ENCODE measurements around the gene DPF1. TPM values are rescaled to one million over a fixed set of nuclear protein-coding genes. Genes with fewer than 3 reads are reported as not detected.

The DPF1 gene
- total and polyA plus RNA-seq, 2 donors (not counting 1 experiment from before 2014, with no cell fraction given), result 0.50 to 1.6 TPM

DNA sequence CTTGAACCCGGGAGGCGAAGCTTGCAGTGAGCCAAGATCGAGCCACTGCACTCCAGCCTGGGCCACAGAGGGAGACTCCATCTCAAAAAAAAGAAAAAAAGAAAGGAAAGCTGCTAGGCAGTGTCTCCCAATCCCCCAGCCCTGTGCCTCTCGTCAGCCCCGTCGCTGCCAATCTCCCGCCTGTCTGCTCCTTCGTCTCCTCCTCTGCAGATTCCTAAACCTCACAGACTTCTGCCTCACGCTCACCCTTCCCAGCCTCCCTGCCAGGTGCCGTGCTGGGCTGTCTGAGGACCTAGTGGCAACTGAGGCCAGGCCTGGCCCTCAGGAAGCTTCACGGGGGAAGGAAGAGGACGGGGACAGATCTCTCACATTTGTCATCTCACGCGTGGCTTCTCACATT, 21.5 kb downstream of the DPF1 start:
- no peak overlapping the region for H3K27ac ChIP-seq (ENCODE audit: insufficient read depth, low read length)
- no peak for DNase-seq (ENCODE audit: low read depth in 2 of 2)
- no peaks in the 10 kb centered on the region for H3K4me1 ChIP-seq (ENCODE audit: control insufficient read depth, extremely low read depth, insufficient read depth, low read length)
- no peak for TF ChIP-seq EZH2 (IDR thresholded peaks at IDR 0.05; ENCODE audit: low read length, missing control alignments)
- TF ChIP-seq, protein P1, sequence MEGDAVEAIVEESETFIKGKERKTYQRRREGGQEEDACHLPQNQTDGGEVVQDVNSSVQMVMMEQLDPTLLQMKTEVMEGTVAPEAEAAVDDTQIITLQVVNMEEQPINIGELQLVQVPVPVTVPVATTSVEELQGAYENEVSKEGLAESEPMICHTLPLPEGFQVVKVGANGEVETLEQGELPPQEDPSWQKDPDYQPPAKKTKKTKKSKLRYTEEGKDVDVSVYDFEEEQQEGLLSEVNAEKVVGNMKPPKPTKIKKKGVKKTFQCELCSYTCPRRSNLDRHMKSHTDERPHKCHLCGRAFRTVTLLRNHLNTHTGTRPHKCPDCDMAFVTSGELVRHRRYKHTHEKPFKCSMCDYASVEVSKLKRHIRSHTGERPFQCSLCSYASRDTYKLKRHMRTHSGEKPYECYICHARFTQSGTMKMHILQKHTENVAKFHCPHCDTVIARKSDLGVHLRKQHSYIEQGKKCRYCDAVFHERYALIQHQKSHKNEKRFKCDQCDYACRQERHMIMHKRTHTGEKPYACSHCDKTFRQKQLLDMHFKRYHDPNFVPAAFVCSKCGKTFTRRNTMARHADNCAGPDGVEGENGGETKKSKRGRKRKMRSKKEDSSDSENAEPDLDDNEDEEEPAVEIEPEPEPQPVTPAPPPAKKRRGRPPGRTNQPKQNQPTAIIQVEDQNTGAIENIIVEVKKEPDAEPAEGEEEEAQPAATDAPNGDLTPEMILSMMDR (conservative IDR thresholded peaks at IDR 0.05 in 1 of 2, IDR thresholded peaks at IDR 0.05 in 1 of 2; ENCODE audit: low read depth in 1 of 2, low read length in 2 of 2), result no peak
- H3K4me2 ChIP-seq (ENCODE audit: extremely low read depth, insufficient read depth, low read length), result no peak overlapping the region
- no peaks in the 10 kb centered on the region for H3K9me3 ChIP-seq (ENCODE audit: control insufficient read depth, insufficient read depth, low read depth, low read length)
- no peaks in the 10 kb centered on the region for H3K79me2 ChIP-seq (ENCODE audit: control insufficient read depth, insufficient read depth, low read length)
- H3K36me3 ChIP-seq (ENCODE audit: control insufficient read depth, insufficient read depth, low read length), result peaks cover 6% of the 10 kb centered on the region
- no peak overlapping the region for H3K4me3 ChIP-seq (replicated peaks in 1 of 4; ENCODE audit: control extremely low read depth in 1 of 4, insufficient read depth in 1 of 4, low read depth in 3 of 4, low read length in 4 of 4)
- no peak overlapping the region for H3K9ac ChIP-seq (ENCODE audit: insufficient read depth, low read length)
- H3K27me3 ChIP-seq (ENCODE audit: control insufficient read depth, insufficient read depth, low read length), result no peaks in the 10 kb centered on the region
- no peaks in the 10 kb centered on the region for H4K20me1 ChIP-seq (ENCODE audit: control insufficient read depth, extremely low read depth, insufficient read depth, low read length)
- no peak overlapping the region for H2AFZ ChIP-seq (ENCODE audit: low read length)

DNA sequence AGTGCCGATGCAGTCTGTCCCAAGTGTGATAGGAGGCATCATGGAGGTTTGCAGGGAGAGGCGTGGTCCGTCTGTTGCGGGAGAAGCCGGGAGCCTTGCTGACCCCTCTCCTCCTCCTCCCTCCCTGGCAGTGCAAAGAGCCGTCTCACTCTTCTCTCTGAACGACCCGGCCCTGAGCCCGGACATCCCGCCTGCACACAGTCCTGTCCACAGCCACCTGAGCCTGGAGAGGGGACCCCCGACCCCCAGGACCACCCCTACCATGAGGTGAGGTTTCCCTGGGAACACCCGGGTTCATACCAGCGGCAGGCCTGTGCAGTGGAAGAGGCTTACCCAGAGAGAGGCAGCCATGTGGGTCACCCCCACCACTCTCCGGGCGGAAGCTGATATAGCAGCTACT, 22.3 kb downstream of the DPF1 start:
- no peaks in the 10 kb centered on the region for H4K20me1 ChIP-seq (ENCODE audit: control insufficient read depth, extremely low read depth, insufficient read depth, low read length)
- no peak overlapping the region for H2AFZ ChIP-seq (ENCODE audit: low read length)
- no peak overlapping the region for H3K27ac ChIP-seq (ENCODE audit: insufficient read depth, low read length)
- H3K4me2 ChIP-seq (ENCODE audit: extremely low read depth, insufficient read depth, low read length), result no peak overlapping the region
- no peak overlapping the region for H3K4me3 ChIP-seq (replicated peaks in 1 of 4; ENCODE audit: control extremely low read depth in 1 of 4, insufficient read depth in 1 of 4, low read depth in 3 of 4, low read length in 4 of 4)
- H3K9me3 ChIP-seq (ENCODE audit: control insufficient read depth, insufficient read depth, low read depth, low read length), result no peaks in the 10 kb centered on the region
- no peaks in the 10 kb centered on the region for H3K27me3 ChIP-seq (ENCODE audit: control insufficient read depth, insufficient read depth, low read length)
- H3K79me2 ChIP-seq (ENCODE audit: control insufficient read depth, insufficient read depth, low read length), result no peaks in the 10 kb centered on the region
- TF ChIP-seq, protein P1 (conservative IDR thresholded peaks at IDR 0.05 in 1 of 2, IDR thresholded peaks at IDR 0.05 in 1 of 2; ENCODE audit: low read depth in 1 of 2, low read length in 2 of 2), result no peak
- TF ChIP-seq EZH2 (IDR thresholded peaks at IDR 0.05; ENCODE audit: low read length, missing control alignments), result no peak
- DNase-seq (ENCODE audit: low read depth in 2 of 2), result no peak
- no peaks in the 10 kb centered on the region for H3K4me1 ChIP-seq (ENCODE audit: control insufficient read depth, extremely low read depth, insufficient read depth, low read length)
- peaks cover 6% of the 10 kb centered on the region for H3K36me3 ChIP-seq (ENCODE audit: control insufficient read depth, insufficient read depth, low read length)
- no peak overlapping the region for H3K9ac ChIP-seq (ENCODE audit: insufficient read depth, low read length)

DNA sequence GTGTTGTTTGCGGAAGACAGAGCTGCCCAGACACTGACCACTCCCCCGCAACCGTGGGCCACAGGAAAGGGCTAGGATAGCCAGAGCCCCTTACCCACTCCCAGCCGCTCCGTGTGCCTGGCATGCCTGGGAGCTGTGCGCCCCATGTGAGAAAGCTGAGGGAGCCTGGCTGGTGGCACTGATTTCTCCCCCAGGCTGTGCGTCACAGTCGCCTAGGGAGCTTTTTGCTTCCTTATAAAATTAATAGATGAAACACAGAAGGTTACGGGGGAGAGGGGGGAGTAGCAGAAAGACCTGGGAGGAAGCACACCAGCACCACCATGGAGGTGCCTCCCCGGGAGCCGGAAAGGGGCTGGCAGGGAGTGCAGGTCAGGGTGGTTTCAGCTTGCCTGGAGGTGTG, 24.7 kb downstream of the DPF1 start:
- no peak for TF ChIP-seq EZH2 (IDR thresholded peaks at IDR 0.05; ENCODE audit: low read length, missing control alignments)
- TF ChIP-seq, protein P1 (conservative IDR thresholded peaks at IDR 0.05 in 1 of 2, IDR thresholded peaks at IDR 0.05 in 1 of 2; ENCODE audit: low read depth in 1 of 2, low read length in 2 of 2), result no peak
- Histone ChIP-seq H3K9ac (ENCODE audit: insufficient read depth, low read length) (no peak overlapping the region), H3K9me3 (ENCODE audit: control insufficient read depth, insufficient read depth, low read depth, low read length) (no peaks in the 10 kb centered on the region), H3K4me3 (replicated peaks in 1 of 4; ENCODE audit: control extremely low read depth in 1 of 4, insufficient read depth in 1 of 4, low read depth in 3 of 4, low read length in 4 of 4) (no peak overlapping the region), H3K27ac (ENCODE audit: insufficient read depth, low read length) (no peak overlapping the region), H3K79me2 (ENCODE audit: control insufficient read depth, insufficient read depth, low read length) (no peaks in the 10 kb centered on the region), H4K20me1 (ENCODE audit: control insufficient read depth, extremely low read depth, insufficient read depth, low read length) (no peaks in the 10 kb centered on the region), H3K36me3 (ENCODE audit: control insufficient read depth, insufficient read depth, low read length) (peaks cover 6% of the 10 kb centered on the region), H2AFZ (ENCODE audit: low read length) (no peak overlapping the region), H3K4me2 (ENCODE audit: extremely low read depth, insufficient read depth, low read length) (no peak overlapping the region), H3K27me3 (ENCODE audit: control insufficient read depth, insufficient read depth, low read length) (no peaks in the 10 kb centered on the region), H3K4me1 (ENCODE audit: control insufficient read depth, extremely low read depth, insufficient read depth, low read length) (no peaks in the 10 kb centered on the region)
- no peak for DNase-seq (ENCODE audit: low read depth in 2 of 2)
